HG02642 (cell line): ENCODE data around the gene NOSTRIN.
"Not testable (repeated sequence)": the region's sequence is repeated elsewhere in the genome, so short reads cannot be mapped to it uniquely, and the experiment has no call there.

Experiments used
- ATAC-seq: cut with Tn5 transposase; IDR thresholded peaks from one replicate; pipeline ENCODE4 v1.9.1; 2021; ENCODE audit warnings: mild to moderate bottlenecking; ENCODE audit not compliant: unreplicated experiment, poor library complexity

NOSTRIN gene

GRCh38 chr2:168816369-168816768, 13.9 kb downstream of the NOSTRIN start:
- ATAC-seq, result no peak

- no peak for ATAC-seq
Measured at GRCh38 chr2:168819050-168819715, 16.7 kb downstream of the NOSTRIN start.

- ATAC-seq, result no peak
Measured at GRCh38 chr2:168819829-168820489, 17.5 kb downstream of the NOSTRIN start.

GRCh38 chr2:168821577-168821976, 19.1 kb downstream of the NOSTRIN start:
- ATAC-seq, result no peak

GRCh38 chr2:168821992-168822391, 19.6 kb downstream of the NOSTRIN start:
- ATAC-seq, result no peak

- no peak for ATAC-seq
Measured at GRCh38 chr2:168825126-168825525, 22.7 kb downstream of the NOSTRIN start.

GRCh38 chr2:168830958-168831357, 28.5 kb downstream of the NOSTRIN start:
- ATAC-seq, result no peak

GRCh38 chr2:168831662-168832061, 29.2 kb downstream of the NOSTRIN start:
- ATAC-seq, result no peak

GRCh38 chr2:168835969-168836368, 33.5 kb downstream of the NOSTRIN start:
- ATAC-seq, result no peak

GRCh38 chr2:168841445-168841844, 39.0 kb downstream of the NOSTRIN start:
- ATAC-seq, result no peak

GRCh38 chr2:168843253-168843652, 40.8 kb downstream of the NOSTRIN start:
- no peak for ATAC-seq

- no peak for ATAC-seq
Measured at GRCh38 chr2:168848225-168848624, 45.8 kb downstream of the NOSTRIN start.

- ATAC-seq, result no peak
Measured at GRCh38 chr2:168849610-168850009, 47.2 kb downstream of the NOSTRIN start.

GRCh38 chr2:168850846-168851245, 48.4 kb downstream of the NOSTRIN start:
- ATAC-seq, result no peak

- no peak for ATAC-seq
Measured at GRCh38 chr2:168851674-168852320, 49.4 kb downstream of the NOSTRIN start.

GRCh38 chr2:168852481-168852880, 50.0 kb downstream of the NOSTRIN start:
- no peak for ATAC-seq

- no peak for ATAC-seq
Measured at GRCh38 chr2:168853471-168853870, 51.0 kb downstream of the NOSTRIN start.

- no peak for ATAC-seq
Measured at GRCh38 chr2:168854651-168855050, 52.2 kb downstream of the NOSTRIN start.

GRCh38 chr2:168855601-168856000, 53.2 kb downstream of the NOSTRIN start:
- ATAC-seq, result no peak

GRCh38 chr2:168858146-168858545, 55.7 kb downstream of the NOSTRIN start:
- no peak for ATAC-seq

- ATAC-seq, result not testable (repeated sequence)
Measured at GRCh38 chr2:168867164-168867563, 64.7 kb downstream of the NOSTRIN start.

GRCh38 chr2:168870369-168870768, 67.9 kb downstream of the NOSTRIN start:
- ATAC-seq, result not testable (repeated sequence)
